ENCODE data around the gene PTPRF.

PTPRF gene

GRCh38 chr1:43584204-43584603 is 53.5 kb downstream of the PTPRF start:
- DNase-seq = no peak

DNA sequence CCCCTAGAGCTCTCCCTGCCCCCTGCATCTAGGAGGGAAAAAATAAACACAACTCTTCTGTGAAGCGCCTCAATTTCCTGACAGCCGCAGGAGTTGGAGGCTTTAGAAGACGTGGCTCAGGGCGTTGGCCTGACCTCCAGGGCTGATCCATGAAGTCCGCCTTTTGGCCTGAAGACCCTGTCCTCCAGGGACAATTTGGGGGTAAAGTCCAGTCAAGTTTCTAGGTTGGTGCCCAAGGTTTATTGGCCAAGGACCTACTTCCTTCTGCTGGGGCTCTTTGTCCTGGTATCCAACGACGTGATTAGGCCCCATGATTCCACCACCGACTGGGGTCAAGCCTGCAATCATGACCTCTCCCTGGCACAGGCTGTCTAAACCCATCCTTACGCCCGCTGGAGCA is 54.9 kb downstream of the PTPRF start:
- DNase-seq = no peak

DNA sequence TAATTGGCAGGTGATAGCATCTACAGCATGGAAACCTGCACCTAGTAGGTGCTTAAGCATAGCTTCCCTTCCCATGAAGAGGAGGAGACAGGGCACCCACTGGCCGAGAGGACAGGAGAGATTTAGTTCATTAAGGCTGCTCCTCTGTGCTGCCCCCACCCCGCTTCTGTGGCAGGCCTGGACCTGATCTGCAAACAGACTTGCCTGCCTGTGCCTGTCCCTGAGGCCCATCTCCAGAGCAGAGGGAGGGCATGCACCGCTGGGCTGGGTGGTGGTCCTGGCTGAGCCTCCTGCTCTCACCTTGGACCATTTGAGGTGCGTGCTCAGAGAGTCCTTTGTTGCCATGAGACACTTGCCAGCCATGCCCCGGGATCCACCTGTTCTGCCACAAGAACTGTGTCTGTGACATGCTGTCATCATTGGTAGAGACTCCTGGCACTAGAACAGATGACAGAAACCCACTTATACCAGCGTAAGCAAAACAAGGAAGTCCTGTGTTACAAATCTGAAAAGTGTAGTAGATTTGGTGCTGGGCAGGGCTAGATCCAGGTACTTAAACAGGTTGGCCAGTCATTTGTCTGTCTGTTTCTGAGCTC is 55.6 kb downstream of the PTPRF start:
- DNase-seq = no peak

- DNase-seq = no peak
Observed at GRCh38 chr1:43587001-43587400, 56.3 kb downstream of the PTPRF start.

- no peak for DNase-seq
Observed at GRCh38 chr1:43587594-43587993, 56.9 kb downstream of the PTPRF start.

DNA sequence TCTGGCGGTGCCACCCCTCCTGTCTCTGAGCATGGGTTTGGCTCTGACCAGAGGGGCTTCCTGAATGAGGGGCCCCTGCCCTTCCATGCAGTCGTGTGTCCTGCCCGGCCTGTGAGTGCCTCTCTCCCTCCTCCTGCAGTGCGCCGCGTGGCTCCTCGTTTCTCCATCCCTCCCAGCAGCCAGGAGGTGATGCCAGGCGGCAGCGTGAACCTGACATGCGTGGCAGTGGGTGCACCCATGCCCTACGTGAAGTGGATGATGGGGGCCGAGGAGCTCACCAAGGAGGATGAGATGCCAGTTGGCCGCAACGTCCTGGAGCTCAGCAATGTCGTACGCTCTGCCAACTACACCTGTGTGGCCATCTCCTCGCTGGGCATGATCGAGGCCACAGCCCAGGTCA is 57.9 kb downstream of the PTPRF start:
- no peak for DNase-seq

DNA sequence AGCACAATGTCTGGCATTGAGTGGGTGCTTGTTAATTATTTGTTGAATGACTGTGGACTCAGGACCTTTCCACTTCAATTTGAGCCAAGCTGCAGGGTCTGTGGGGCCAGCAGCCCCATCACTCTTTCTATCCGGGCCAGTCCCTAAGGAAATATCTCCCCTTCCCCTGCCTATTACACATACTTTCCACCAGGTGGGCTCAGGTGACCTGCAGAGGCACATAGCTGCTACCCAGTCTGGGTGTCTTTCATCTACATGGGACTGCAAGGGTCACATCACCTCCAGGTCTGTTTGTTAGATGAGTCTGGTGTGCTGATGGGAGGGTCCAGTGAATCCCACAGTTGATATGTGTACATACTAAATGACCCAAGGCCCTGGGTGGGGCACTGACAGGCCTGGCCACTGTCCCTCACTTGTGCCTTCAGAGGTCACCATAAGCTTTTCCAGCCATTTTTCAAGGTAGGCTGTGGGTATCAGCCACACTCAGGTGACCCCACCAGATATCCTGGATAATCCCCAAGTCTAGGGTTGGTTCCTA is 59.8 kb downstream of the PTPRF start:
- no peak for DNase-seq

- DNase-seq = no peak
Observed at GRCh38 chr1:43591181-43591580, 60.5 kb downstream of the PTPRF start.

DNA sequence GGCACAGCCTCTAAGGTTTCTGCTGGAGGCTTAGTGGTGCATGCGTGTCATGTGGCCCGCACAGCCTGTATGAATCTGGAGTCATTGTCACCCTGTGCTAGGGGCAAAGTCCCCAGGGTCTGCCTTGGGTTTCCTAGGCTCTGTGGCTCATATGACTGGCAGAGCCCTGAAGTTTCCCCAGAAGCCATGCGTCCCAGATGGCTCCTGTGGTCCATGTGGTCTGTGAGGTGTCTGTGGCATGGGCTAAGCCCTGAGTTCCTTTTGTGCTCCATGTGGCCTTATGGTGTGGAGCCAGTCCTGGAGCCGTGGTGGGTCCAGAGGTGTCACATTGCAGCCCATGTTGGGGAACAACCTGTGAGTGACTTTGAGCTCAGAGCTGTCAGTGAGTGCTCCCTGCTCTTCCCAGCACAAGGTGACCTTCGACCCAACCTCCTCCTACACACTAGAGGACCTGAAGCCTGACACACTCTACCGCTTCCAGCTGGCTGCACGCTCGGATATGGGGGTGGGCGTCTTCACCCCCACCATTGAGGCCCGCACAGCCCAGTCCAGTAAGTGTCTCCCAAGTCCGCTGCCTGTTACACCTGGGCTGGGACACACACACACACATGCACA is 61.5 kb downstream of the PTPRF start:
- DNase-seq = no peak

- no peak for DNase-seq
Observed at GRCh38 chr1:43592974-43593683, 62.4 kb downstream of the PTPRF start.

- DNase-seq = no peak
Observed at GRCh38 chr1:43596579-43596978, 65.9 kb downstream of the PTPRF start.

- no peak for DNase-seq
Observed at GRCh38 chr1:43597028-43597427, 66.3 kb downstream of the PTPRF start.

DNA sequence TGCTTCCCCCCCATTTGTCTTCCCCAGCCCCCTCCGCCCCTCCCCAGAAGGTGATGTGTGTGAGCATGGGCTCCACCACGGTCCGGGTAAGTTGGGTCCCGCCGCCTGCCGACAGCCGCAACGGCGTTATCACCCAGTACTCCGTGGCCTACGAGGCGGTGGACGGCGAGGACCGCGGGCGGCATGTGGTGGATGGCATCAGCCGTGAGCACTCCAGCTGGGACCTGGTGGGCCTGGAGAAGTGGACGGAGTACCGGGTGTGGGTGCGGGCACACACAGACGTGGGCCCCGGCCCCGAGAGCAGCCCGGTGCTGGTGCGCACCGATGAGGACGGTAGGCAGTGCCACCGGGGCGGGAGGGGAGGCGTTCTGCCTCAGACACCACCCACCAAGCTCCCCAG is 67.0 kb downstream of the PTPRF start:
- no peak for DNase-seq

DNA sequence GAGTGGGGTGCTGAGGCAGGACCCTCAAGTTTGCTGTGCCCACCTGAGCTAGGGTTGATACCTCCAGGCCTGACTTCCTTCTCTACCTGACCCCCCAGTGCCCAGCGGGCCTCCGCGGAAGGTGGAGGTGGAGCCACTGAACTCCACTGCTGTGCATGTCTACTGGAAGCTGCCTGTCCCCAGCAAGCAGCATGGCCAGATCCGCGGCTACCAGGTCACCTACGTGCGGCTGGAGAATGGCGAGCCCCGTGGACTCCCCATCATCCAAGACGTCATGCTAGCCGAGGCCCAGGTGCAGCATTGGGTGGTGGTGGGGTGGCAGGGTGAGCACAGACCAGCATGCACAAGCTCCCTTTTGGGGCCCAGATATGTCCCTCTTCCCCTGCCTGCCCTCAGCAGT is 67.9 kb downstream of the PTPRF start:
- no peak for DNase-seq

- no peak for DNase-seq
Observed at GRCh38 chr1:43600033-43601020, 69.6 kb downstream of the PTPRF start.

GRCh38 chr1:43602990-43603389 is 72.3 kb downstream of the PTPRF start:
- no peak for DNase-seq

GRCh38 chr1:43604192-43604591 is 73.5 kb downstream of the PTPRF start:
- DNase-seq = no peak

GRCh38 chr1:43605157-43605556 is 74.5 kb downstream of the PTPRF start:
- DNase-seq = no peak

GRCh38 chr1:43605766-43606165 is 75.1 kb downstream of the PTPRF start:
- DNase-seq = no peak

- no peak for DNase-seq
Observed at GRCh38 chr1:43606624-43607023, 75.9 kb downstream of the PTPRF start.

DNA sequence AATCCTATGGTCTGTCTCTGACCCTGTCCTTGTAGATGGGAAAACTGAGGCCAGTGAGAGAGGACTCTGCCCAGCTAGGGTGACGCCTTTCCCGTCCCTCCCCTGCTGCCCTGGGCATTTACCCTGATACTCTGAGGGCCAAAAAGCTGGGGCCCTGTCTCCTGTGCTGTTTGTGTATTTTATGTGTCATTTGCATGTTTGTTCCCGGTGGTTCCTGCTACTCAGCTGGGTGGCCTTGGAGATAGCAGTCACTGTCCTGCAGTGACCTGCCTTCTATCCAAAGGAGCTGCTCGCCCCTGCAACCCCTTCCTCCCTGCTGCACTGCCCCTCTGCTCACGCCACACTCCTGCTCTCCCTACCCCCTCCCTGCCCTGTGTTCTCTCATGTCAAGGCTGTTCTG is 78.1 kb downstream of the PTPRF start:
- DNase-seq = no peak

DNA sequence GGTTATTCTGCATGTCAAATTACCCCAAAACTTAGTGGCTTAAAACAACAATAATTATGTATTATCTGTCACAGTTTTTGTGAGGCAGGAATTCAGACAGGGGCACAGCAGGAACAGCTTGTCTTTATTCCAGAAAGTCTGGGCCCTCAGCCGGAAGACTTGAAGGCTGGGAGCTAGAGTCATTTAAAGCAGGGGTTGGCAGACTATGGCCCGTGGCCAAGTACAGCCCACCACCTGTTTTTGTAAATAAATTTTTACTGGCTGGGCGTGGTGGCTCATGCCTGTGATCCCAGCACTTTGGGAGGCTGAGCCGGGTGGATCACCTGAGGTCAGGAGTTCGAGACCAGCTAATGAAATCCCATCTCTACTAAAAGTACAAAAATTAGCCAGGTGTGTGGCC is 79.7 kb downstream of the PTPRF start:
- no peak for DNase-seq

- no peak for DNase-seq
Observed at GRCh38 chr1:43611950-43612349, 81.3 kb downstream of the PTPRF start.
